ENCODE results near the gene FDXR. TPM values are rescaled to one million over a fixed set of nuclear protein-coding genes. Genes with fewer than 3 reads are reported as not detected.
A peak's percentile ranks its signal among the peaks of the same experiment; 100 is the strongest.

Gene FDXR
- total and polyA plus RNA-seq, 5 donors = 4.9 to 10.5 (median 8.2) TPM

GRCh38 chr17:74842146-74842598 lies 30.6 kb downstream of the FDXR start:
- no peaks in the 10 kb centered on the region for H3K9me3 ChIP-seq (ENCODE audit: control insufficient read depth, low read length)
- 34% methylated on average over 8 of the region's 8 CpGs for WGBS
- DNase-seq (peak in 1 of 3 donors; percentile 76), ATAC-seq (peak; percentile 1 to 10)
- no peak overlapping the region for H3K4me3 ChIP-seq (ENCODE audit: low read length)
- H3K27me3 ChIP-seq (ENCODE audit: control insufficient read depth, insufficient read depth) = no peaks in the 10 kb centered on the region
- intact Hi-C loops (cut with DNase I) = no loop called here
- H3K27ac ChIP-seq (ENCODE audit: low read length) = peak overlapping the region; percentile 1
- peaks cover 12% of the 10 kb centered on the region for H3K4me1 ChIP-seq (ENCODE audit: control insufficient read depth, insufficient read depth, low read length)

GRCh38 chr17:74840989-74841666 lies 31.7 kb downstream of the FDXR start:
- DNase-seq = peak; percentile 80 to 93 (median 91)
- no peaks in the 10 kb centered on the region for H3K27me3 ChIP-seq (ENCODE audit: control insufficient read depth, insufficient read depth)
- H3K4me1 ChIP-seq (ENCODE audit: control insufficient read depth, insufficient read depth, low read length) = peaks cover 12% of the 10 kb centered on the region
- H3K4me3 ChIP-seq (ENCODE audit: low read length) = no peak overlapping the region
- H3K9me3 ChIP-seq (ENCODE audit: control insufficient read depth, low read length) = no peaks in the 10 kb centered on the region
- WGBS = 23% methylated on average over 13 of the region's 13 CpGs
- intact Hi-C loops (cut with DNase I) = no loop called here
- peak; percentile 63 to 70 for ATAC-seq
- peak overlapping the region; percentile 1 for H3K27ac ChIP-seq (ENCODE audit: low read length)

- H3K27me3 ChIP-seq (ENCODE audit: control insufficient read depth, insufficient read depth) = no peaks in the 10 kb centered on the region
- H3K9me3 ChIP-seq (ENCODE audit: control insufficient read depth, low read length) = no peaks in the 10 kb centered on the region
- H3K27ac ChIP-seq (ENCODE audit: low read length) = peak overlapping the region; percentile 0
- DNase-seq = no peak
- 52% methylated on average over 6 of the region's 7 CpGs for WGBS
- intact Hi-C loops (cut with DNase I) = no loop called here
- H3K4me1 ChIP-seq (ENCODE audit: control insufficient read depth, insufficient read depth, low read length) = peaks cover 12% of the 10 kb centered on the region
- H3K4me3 ChIP-seq (ENCODE audit: low read length) = no peak overlapping the region
- no peak for ATAC-seq
Measured at GRCh38 chr17:74839990-74840852, 32.6 kb downstream of the FDXR start.

DNA sequence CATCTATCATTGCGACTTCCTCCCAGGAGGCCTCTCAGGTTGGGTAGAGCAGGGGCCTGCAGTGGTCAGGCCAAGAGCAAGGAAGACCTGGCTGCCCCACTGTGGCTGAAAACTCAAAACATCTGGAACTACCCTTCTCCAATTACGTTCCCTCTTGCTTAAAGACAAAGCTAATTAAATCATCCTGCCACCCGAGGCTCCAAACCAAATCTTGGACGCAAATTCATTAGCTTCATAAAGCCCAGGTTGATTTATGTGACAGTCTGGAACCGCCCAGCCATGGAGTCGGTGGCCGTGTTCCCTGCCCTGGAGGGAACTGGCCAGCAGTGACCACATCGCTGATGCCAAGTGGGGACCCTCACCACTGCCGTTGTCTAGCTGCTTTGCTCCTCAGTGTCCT lies 34.5 kb downstream of the FDXR start:
- no peaks in the 10 kb centered on the region for H3K27me3 ChIP-seq (ENCODE audit: control insufficient read depth, insufficient read depth)
- no peak overlapping the region for H3K27ac ChIP-seq (ENCODE audit: low read length)
- no peak for ATAC-seq
- no peak for DNase-seq
- intact Hi-C loops (cut with DNase I) = no loop called here
- no peak overlapping the region for H3K4me3 ChIP-seq (ENCODE audit: low read length)
- WGBS = 91% methylated on average over 9 of the region's 9 CpGs
- peaks cover 12% of the 10 kb centered on the region for H3K4me1 ChIP-seq (ENCODE audit: control insufficient read depth, insufficient read depth, low read length)
- H3K9me3 ChIP-seq (ENCODE audit: control insufficient read depth, low read length) = no peaks in the 10 kb centered on the region

DNA sequence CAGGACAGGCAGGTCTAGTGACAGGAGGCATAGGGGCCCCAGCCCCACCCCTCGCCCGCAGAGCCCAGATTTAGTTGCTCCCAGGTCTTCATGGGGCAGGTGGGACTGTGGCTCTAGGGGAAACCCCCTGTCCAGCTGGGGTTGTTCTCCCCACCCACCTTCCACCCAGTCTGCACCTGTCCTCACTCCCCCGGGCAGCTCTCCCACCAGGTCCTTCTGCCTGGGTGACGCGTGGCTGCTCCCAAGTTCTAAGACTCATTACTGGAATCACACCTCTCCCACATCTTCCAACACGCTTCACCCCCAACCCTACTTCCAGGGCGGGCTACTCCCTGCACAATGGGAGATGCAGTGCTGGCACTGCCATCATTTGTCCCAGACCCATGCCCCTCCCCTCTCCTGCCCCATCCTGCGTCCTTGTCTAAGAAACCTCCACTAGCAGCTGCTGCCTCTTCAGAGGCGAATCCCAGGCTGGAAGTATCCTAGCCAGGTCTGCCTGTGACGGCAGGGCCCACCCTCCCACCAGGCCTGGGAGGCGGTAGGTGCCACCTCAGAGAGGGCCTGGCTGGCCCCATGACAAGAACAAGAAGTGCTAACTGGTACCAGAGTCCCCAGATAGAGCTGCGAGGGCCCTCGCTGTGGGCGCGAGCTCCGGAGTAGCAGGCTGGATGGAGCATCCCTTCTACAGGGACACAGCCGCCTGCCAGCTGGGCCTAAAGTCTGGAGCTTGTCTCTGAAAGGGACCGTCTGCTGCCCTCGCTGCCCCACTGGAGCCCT lies 35.9 kb downstream of the FDXR start:
- H3K9me3 ChIP-seq (ENCODE audit: control insufficient read depth, low read length) = no peaks in the 10 kb centered on the region
- no peak overlapping the region for H3K27ac ChIP-seq (ENCODE audit: low read length)
- no peak for DNase-seq
- intact Hi-C loops (cut with DNase I) = no loop called here
- ATAC-seq = no peak
- 89% methylated on average over 19 of the region's 19 CpGs for WGBS
- H3K27me3 ChIP-seq (ENCODE audit: control insufficient read depth, insufficient read depth) = no peaks in the 10 kb centered on the region
- H3K4me3 ChIP-seq (ENCODE audit: low read length) = no peak overlapping the region
- H3K4me1 ChIP-seq (ENCODE audit: control insufficient read depth, insufficient read depth, low read length) = peaks cover 9% of the 10 kb centered on the region

- 96% methylated on average over 26 of the region's 26 CpGs for WGBS
- no peaks in the 10 kb centered on the region for H3K9me3 ChIP-seq (ENCODE audit: control insufficient read depth, low read length)
- no peak overlapping the region for H3K4me3 ChIP-seq (ENCODE audit: low read length)
- no peaks in the 10 kb centered on the region for H3K27me3 ChIP-seq (ENCODE audit: control insufficient read depth, insufficient read depth)
- ATAC-seq (no peak), DNase-seq (no peak)
- intact Hi-C loops (cut with DNase I) = no loop called here
- H3K4me1 ChIP-seq (ENCODE audit: control insufficient read depth, insufficient read depth, low read length) = peaks cover 4% of the 10 kb centered on the region
- no peak overlapping the region for H3K27ac ChIP-seq (ENCODE audit: low read length)
Measured at GRCh38 chr17:74836191-74836590, 36.6 kb downstream of the FDXR start.

DNA sequence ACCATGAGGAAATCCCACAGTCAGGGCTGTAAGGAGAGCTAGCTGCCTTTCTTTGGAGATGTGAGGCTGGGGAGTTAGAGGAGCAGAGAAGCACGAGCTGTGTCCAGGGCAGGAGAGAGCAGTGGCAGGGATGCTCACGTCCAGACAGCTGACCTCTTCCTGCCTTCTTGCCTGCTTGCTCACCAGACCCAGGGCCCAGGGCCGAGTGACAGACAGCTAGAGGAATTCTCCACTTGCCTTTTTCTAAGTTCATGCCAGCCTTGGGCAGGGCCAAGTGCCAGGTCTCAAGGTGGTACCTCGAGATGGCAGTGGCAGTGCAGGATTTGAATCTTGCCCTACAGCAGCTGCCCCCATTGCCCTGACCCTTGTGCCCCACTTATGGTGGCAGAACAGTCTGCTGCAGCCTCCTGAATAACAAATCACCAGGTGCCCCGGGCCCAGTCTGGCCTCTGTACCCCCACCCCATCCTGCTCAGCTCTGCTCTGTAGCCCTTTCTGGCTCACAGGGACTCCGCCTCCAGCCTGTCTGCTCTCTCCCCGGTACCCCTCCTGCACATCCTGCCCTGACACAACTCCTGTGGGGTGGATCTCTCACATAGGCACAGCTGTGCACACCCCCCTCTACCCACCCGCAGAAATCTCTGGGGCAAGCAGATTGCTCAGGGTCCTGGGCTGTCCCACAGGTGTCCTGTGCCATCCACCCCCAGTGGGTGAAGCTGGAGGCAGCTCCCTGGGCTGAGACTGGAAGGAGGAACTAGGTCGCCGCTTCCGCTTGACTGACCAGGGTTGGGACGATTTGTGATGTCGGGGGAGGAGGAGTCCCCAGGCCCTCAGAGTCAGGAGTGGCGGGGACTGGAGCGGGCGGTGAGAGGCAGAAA lies 39.1 kb downstream of the FDXR start:
- H3K4me1 ChIP-seq (ENCODE audit: control insufficient read depth, insufficient read depth, low read length) = no peaks in the 10 kb centered on the region
- intact Hi-C loops (cut with DNase I) = no loop called here
- H3K9me3 ChIP-seq (ENCODE audit: control insufficient read depth, low read length) = no peaks in the 10 kb centered on the region
- no peak overlapping the region for H3K27ac ChIP-seq (ENCODE audit: low read length)
- peak in 2 of 3 donors; percentile 46 to 63 for DNase-seq
- 71% methylated on average over 16 of the region's 16 CpGs for WGBS
- H3K4me3 ChIP-seq (ENCODE audit: low read length) = no peak overlapping the region
- H3K27me3 ChIP-seq (ENCODE audit: control insufficient read depth, insufficient read depth) = no peaks in the 10 kb centered on the region
- ATAC-seq = peak in 1 of 2 donors; percentile 24

- Histone ChIP-seq H3K27me3 (ENCODE audit: control insufficient read depth, insufficient read depth) (no peaks in the 10 kb centered on the region), H3K4me3 (ENCODE audit: low read length) (no peak overlapping the region), H3K4me1 (ENCODE audit: control insufficient read depth, insufficient read depth, low read length) (no peaks in the 10 kb centered on the region), H3K9me3 (ENCODE audit: control insufficient read depth, low read length) (no peaks in the 10 kb centered on the region), H3K27ac (ENCODE audit: low read length) (no peak overlapping the region)
- WGBS = 92% methylated on average over 9 of the region's 9 CpGs
- DNase-seq (no peak), ATAC-seq (no peak)
- intact Hi-C loops (cut with DNase I) = no loop called here
Measured at GRCh38 chr17:74832421-74832820, 40.4 kb downstream of the FDXR start.

DNA sequence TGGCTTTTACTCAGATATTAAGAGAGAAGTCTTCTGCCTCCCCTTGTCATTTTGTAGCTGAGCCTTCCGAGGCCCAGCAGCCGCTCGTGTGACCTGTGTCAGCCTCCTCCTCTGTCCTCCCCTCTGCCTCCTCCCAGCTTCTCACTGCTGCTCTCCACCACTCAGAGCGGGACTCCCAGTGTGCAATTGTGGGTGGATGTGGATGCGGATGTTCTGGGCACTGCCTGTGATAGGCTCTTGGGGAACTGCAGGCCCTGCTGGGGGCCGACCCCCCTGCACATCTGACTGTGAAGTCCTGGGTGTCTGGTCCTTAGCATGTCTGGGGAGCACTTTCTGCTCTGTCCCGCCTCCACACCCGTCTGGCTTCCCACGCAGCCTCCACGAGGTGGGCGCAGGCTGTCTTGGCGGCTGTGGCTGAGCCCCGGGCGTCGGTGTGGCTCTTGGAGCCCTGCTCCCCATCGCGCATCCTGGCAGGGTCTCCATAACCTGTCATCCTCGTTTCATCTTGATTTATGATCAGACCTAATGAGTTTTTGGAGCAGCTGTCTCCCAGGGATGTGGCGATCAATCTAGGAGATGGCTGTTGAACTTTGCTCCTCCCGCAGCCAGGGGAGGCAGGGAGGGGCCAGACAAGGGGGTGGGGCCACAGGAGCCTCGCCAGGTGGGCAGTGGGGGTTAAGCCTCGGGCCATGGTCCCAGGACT lies 41.2 kb downstream of the FDXR start:
- Histone ChIP-seq H3K27me3 (ENCODE audit: control insufficient read depth, insufficient read depth) (no peaks in the 10 kb centered on the region), H3K27ac (ENCODE audit: low read length) (no peak overlapping the region), H3K4me3 (ENCODE audit: low read length) (no peak overlapping the region), H3K4me1 (ENCODE audit: control insufficient read depth, insufficient read depth, low read length) (no peaks in the 10 kb centered on the region), H3K9me3 (ENCODE audit: control insufficient read depth, low read length) (no peaks in the 10 kb centered on the region)
- intact Hi-C loops (cut with DNase I) = no loop called here
- DNase-seq (no peak), ATAC-seq (no peak)
- 88% methylated on average over 22 of the region's 22 CpGs for WGBS

GRCh38 chr17:74830861-74831260 lies 41.9 kb downstream of the FDXR start:
- H3K9me3 ChIP-seq (ENCODE audit: control insufficient read depth, low read length) = no peaks in the 10 kb centered on the region
- intact Hi-C loops (cut with DNase I) = no loop called here
- H3K27ac ChIP-seq (ENCODE audit: low read length) = no peak overlapping the region
- no peaks in the 10 kb centered on the region for H3K27me3 ChIP-seq (ENCODE audit: control insufficient read depth, insufficient read depth)
- no peak for DNase-seq
- no peak for ATAC-seq
- WGBS = 91% methylated on average over 19 of the region's 19 CpGs
- no peak overlapping the region for H3K4me3 ChIP-seq (ENCODE audit: low read length)
- H3K4me1 ChIP-seq (ENCODE audit: control insufficient read depth, insufficient read depth, low read length) = no peaks in the 10 kb centered on the region

Data from right cardiac atrium (tissue), 5 donors.